Esophagus muscularis mucosa (tissue), 4 donors: ENCODE results near the gene TNS4.

Source experiments
- CTCF ChIP-seq, 3 experiments: fragments of 200-600 bp in 2 of 3; fragments of 450-650 bp in 1 of 3; sonication (generic) in 2 of 3; IDR thresholded peaks; one replicate each; pipeline ENCODE4 v1.5.1; 2017 to 2019; ENCODE audit warnings: antibody characterized with exemption in 3 of 3, mild to moderate bottlenecking in 2 of 3, moderate library complexity in 1 of 3
- EP300 ChIP-seq: sonication (generic); formaldehyde crosslinking; IDR thresholded peaks from one replicate; pipeline ENCODE4 v1.6.1; 2017; ENCODE audit warnings: antibody characterized with exemption
- POLR2A ChIP-seq: fragments of 450-650 bp; IDR thresholded peaks from one replicate; pipeline ENCODE4 v1.6.1; 2017; ENCODE audit warnings: antibody characterized with exemption, moderate library complexity, mild to moderate bottlenecking, low read depth
- POLR2AphosphoS5 ChIP-seq, 2 donors: sonication (generic); formaldehyde crosslinking; IDR thresholded peaks; one replicate each; pipeline ENCODE4 v1.6.1; 2017; ENCODE audit warnings: antibody characterized with exemption in 2 of 2

GRCh38 chr17:40460604-40460967 is 40.8 kb downstream of the TNS4 start:
- TF ChIP-seq POLR2A (no peak), POLR2AphosphoS5 (IDR thresholded peaks at IDR 0.05) (no peak), CTCF (IDR thresholded peaks at IDR 0.05) (no peak), EP300 (no peak)
